ENCODE results near the gene GALNT12.

GALNT12 gene

GRCh38 chr9:98882569-98882923, 75.1 kb downstream of the GALNT12 start:
- no peak for DNase-seq

GRCh38 chr9:98883276-98883675, 75.8 kb downstream of the GALNT12 start:
- no peak for DNase-seq

GRCh38 chr9:98884849-98885248, 77.4 kb downstream of the GALNT12 start:
- DNase-seq: no peak

GRCh38 chr9:98885575-98886295, 78.3 kb downstream of the GALNT12 start:
- no peak for DNase-seq

- no peak for DNase-seq
Measured at GRCh38 chr9:98886691-98887229, 79.3 kb downstream of the GALNT12 start.

- DNase-seq: no peak
Measured at GRCh38 chr9:98887918-98888510, 80.5 kb downstream of the GALNT12 start.

GRCh38 chr9:98888801-98889421, 81.4 kb downstream of the GALNT12 start:
- no peak for DNase-seq

GRCh38 chr9:98890256-98890655, 82.8 kb downstream of the GALNT12 start:
- DNase-seq: peak; percentile 63

- DNase-seq: no peak
Measured at GRCh38 chr9:98892288-98892687, 84.8 kb downstream of the GALNT12 start.

GRCh38 chr9:98892690-98893089, 85.2 kb downstream of the GALNT12 start:
- no peak for DNase-seq

GRCh38 chr9:98894171-98894570, 86.7 kb downstream of the GALNT12 start:
- DNase-seq: no peak

- DNase-seq: no peak
Measured at GRCh38 chr9:98894761-98895160, 87.3 kb downstream of the GALNT12 start.

- no peak for DNase-seq
Measured at GRCh38 chr9:98896632-98897031, 89.2 kb downstream of the GALNT12 start.

GRCh38 chr9:98897745-98898144, 90.3 kb downstream of the GALNT12 start:
- DNase-seq: no peak

GRCh38 chr9:98899408-98900056, 92.1 kb downstream of the GALNT12 start:
- DNase-seq: no peak

Measured in NCI-H1436 (cell line).